Right cardiac atrium (tissue), 5 donors: Measurements from ENCODE around the gene UCMA. TPM values are rescaled to one million over a fixed set of nuclear protein-coding genes. Genes with fewer than 3 reads are reported as not detected.

Experiments used
- ATAC-seq, 2 donors: fragments of 200-7000 bp; cut with Tn5 transposase; one replicate each; pipeline versions ENCODE4 v1.8.0 to v1.9.1; 2020; ENCODE audit warnings: moderate library complexity in 2 of 2, mild to moderate bottlenecking in 1 of 2
- DNase-seq, 3 donors: peaks; one replicate each; pipeline ENCODE4 v3.0.0-alpha.2; 2020
- H3K27ac ChIP-seq: one replicate; pipeline ENCODE4 v1.5.1; 2013; ENCODE audit warnings: mild to moderate bottlenecking, low read length, control low read depth, moderate library complexity
- H3K27me3 ChIP-seq: one replicate; pipeline ENCODE4 v1.6.1; 2013; ENCODE audit not compliant: control insufficient read depth, insufficient read depth
- H3K4me1 ChIP-seq: one replicate; pipeline ENCODE4 v1.6.1; 2013; ENCODE audit warnings: low read length; ENCODE audit not compliant: control insufficient read depth, insufficient read depth
- H3K4me3 ChIP-seq: one replicate; pipeline ENCODE4 v1.5.1; 2013; ENCODE audit warnings: low read length, control low read depth
- H3K9me3 ChIP-seq: one replicate; pipeline ENCODE4 v1.6.1; 2013; ENCODE audit warnings: low read length; ENCODE audit not compliant: control insufficient read depth
- WGBS: extraction: QIAGEN DNeasy Blood & Tissue Kit; methylation state at CpG from one replicate; pipeline ENCODE4 v1.1.7; 2013; 5-methylcytosine and 5-hydroxymethylcytosine counted together
- intact Hi-C, 4 donors: fragments of 100-400 bp; cut with DNase I; formaldehyde crosslinking; loops; one replicate each; pipeline versions ENCODE4 v1.11.0 to v1.14.0; 2022 to 2023
- polyA plus RNA-seq: library from polyadenylated mRNA; stranded (reverse); fragments of 200-250 nt; gene quantifications from one replicate; pipeline ENCODE4 v1.2.3, GENCODE V29; 2013
- total RNA-seq, 4 donors: library from RNA; stranded (reverse); fragmentation: NEBNext Ultra II Directional; extraction: Animal tissue kit (Norgen Biotek cat#: 25700); gene quantifications; one replicate each; pipeline ENCODE4 v1.2.1, GENCODE V29; 2021
- donor health status: healthy with polysubstance abuse.
- donor health status: DM: no; HTN: yes; CAD: no.
- donor health status: DM: no; HTN: no; CAD: no.
- donor health status: DM: no; HTN: yes; CAD: no; lungs with severe emphysema.
- donor health status: DM: yes; HTN: yes; CAD: no.

The UCMA gene
- total and polyA plus RNA-seq, 5 donors, result not detected

DNA sequence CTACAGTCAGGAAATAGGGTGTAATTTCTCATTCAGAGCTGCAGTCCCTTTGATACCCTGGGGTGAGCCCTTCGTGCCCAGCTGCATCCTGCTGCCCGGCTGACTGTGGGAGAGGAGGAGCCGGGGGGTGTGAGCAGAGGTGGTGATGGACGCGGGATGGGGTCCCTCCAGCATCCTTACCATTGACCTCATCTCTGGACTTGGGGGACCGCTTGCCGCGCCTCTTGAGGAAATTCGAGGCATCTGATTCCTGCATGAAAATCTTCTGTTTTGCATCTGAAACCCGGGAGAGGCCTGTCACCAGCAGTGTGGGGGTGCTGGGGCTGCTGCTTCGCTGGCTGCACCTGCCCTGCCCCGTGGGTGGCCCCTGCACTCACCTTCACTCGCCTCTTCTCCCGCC, 816 bp downstream of the UCMA start:
- H3K4me1 ChIP-seq, result no peaks in the 10 kb centered on the region
- no peak overlapping the region for H3K27ac ChIP-seq
- no peaks in the 10 kb centered on the region for H3K9me3 ChIP-seq
- no peak overlapping the region for H3K4me3 ChIP-seq
- no peak for ATAC-seq
- DNase-seq, result peak in 1 of 3 donors; percentile 42
- 50% methylated on average over 14 of the region's 14 CpGs for WGBS
- intact Hi-C loops, result no loop called here
- H3K27me3 ChIP-seq, result no peaks in the 10 kb centered on the region

DNA sequence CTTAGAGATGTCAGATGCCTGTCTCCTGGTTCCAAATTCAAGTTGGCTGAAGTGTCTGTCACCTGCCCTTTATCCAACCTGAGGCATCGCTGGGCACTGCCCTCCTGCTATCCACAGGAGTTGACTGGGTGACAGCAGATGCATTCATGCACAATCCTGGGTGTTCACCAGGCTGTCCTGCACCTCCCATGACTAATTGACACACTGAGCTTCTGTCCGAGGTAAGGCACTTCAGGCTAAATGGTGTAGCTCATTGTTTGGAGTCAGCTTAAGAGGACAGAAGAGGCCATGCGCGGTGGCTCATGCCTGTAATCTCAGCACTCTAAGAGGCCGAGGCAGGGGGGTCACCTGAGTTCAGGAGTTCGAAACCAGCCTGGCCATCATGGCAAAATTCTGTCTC, 2.4 kb downstream of the UCMA start:
- intact Hi-C loops, result no loop called here
- ATAC-seq (no peak), DNase-seq (no peak)
- 83% methylated on average over 6 of the region's 6 CpGs for WGBS
- H3K27ac ChIP-seq, result no peak overlapping the region
- H3K4me3 ChIP-seq, result no peak overlapping the region
- no peaks in the 10 kb centered on the region for H3K9me3 ChIP-seq
- H3K27me3 ChIP-seq, result no peaks in the 10 kb centered on the region
- no peaks in the 10 kb centered on the region for H3K4me1 ChIP-seq

GRCh38 chr10:13231190-13231589, 3.0 kb downstream of the UCMA start:
- H3K4me3 ChIP-seq, result no peak overlapping the region
- WGBS, result 66% methylated on average over 9 of the region's 9 CpGs
- no peak overlapping the region for H3K27ac ChIP-seq
- H3K4me1 ChIP-seq, result no peaks in the 10 kb centered on the region
- H3K9me3 ChIP-seq, result no peaks in the 10 kb centered on the region
- DNase-seq, result no peak
- intact Hi-C loops, result no loop called here
- no peak for ATAC-seq
- H3K27me3 ChIP-seq, result no peaks in the 10 kb centered on the region

DNA sequence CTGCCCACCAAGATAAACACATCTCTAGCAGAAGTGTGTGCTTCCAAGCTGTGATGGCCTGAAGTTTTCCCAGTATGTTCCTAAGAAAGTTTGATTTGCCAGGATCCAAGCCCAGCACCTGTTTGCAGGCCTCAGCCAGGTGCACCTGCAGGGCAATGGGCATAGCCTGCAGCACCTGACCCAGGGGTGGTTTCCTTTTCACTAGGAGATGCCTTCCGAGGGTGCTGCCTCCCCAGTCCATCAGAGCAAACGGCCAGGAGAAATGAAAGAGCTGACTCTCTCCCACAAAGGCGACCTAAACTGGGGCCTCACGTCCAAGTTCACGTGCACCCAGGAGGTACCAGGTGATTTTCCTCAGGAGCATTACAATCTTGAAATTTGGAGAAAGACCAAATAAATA, 7.1 kb downstream of the UCMA start:
- intact Hi-C loops, result no loop called here
- H3K27ac ChIP-seq, result no peak overlapping the region
- no peaks in the 10 kb centered on the region for H3K9me3 ChIP-seq
- H3K4me3 ChIP-seq, result no peak overlapping the region
- WGBS, result 87% methylated on average over 5 of the region's 5 CpGs
- no peak for ATAC-seq
- H3K27me3 ChIP-seq, result no peaks in the 10 kb centered on the region
- no peak for DNase-seq
- H3K4me1 ChIP-seq, result no peaks in the 10 kb centered on the region

DNA sequence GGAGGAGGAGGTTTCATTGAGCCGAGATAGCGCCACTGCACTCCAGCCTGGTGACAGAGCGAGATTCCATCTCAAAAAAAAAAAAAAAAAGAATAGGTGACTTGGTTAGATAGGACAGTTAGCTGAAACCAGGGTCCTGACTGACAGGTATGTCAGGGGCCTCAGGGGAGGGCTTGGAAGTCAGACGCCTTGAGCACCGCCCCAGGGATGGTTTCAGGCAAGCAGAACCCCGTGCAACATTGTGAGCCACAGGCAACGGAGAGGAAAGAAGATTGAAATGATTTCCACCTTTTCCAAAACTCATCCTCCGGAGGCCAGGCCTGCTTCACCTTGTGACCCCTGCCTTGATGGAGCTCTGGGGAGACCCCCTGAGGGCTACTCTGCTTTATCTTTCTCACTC, 8.6 kb downstream of the UCMA start:
- no peaks in the 10 kb centered on the region for H3K4me1 ChIP-seq
- H3K27me3 ChIP-seq, result no peaks in the 10 kb centered on the region
- H3K9me3 ChIP-seq, result no peaks in the 10 kb centered on the region
- WGBS, result 90% methylated on average over 8 of the region's 8 CpGs
- no peak for ATAC-seq
- H3K27ac ChIP-seq, result no peak overlapping the region
- no peak for DNase-seq
- H3K4me3 ChIP-seq, result no peak overlapping the region
- intact Hi-C loops, result no loop called here

- WGBS, result 86% methylated on average over 11 of the region's 11 CpGs
- no peak overlapping the region for H3K27ac ChIP-seq
- intact Hi-C loops, result no loop called here
- DNase-seq (no peak), ATAC-seq (no peak)
- H3K4me1 ChIP-seq, result no peaks in the 10 kb centered on the region
- H3K27me3 ChIP-seq, result no peaks in the 10 kb centered on the region
- H3K4me3 ChIP-seq, result no peak overlapping the region
- no peaks in the 10 kb centered on the region for H3K9me3 ChIP-seq
Measured at GRCh38 chr10:13224210-13224995, 9.8 kb downstream of the UCMA start.

GRCh38 chr10:13223241-13223640, 10.9 kb downstream of the UCMA start:
- no peak for ATAC-seq
- no peaks in the 10 kb centered on the region for H3K9me3 ChIP-seq
- no peak overlapping the region for H3K27ac ChIP-seq
- WGBS, result 91% methylated on average over 9 of the region's 9 CpGs
- intact Hi-C loops, result no loop called here
- H3K4me1 ChIP-seq, result no peaks in the 10 kb centered on the region
- DNase-seq, result no peak
- H3K4me3 ChIP-seq, result no peak overlapping the region
- H3K27me3 ChIP-seq, result no peaks in the 10 kb centered on the region

DNA sequence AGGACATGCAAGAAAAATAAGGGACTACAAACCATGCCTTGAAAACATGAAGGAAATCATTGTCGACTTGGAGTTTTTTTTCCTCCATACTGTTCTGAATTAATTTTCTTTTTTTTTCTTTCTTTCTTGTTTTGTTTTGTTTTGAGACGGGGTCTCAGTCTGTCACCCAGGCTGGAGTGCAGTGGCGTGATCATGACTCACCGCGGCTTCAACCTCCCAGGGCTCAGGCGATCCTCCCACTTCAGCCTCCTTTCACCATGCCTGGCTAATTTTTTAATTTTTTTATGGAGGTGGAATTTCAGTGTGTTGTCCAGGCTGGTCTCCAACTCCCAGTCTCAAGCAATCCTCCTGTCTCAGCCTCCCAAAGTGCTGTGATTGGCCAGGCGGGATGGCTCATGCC, 11.6 kb downstream of the UCMA start:
- ATAC-seq (no peak), DNase-seq (no peak)
- intact Hi-C loops, result no loop called here
- Histone ChIP-seq H3K4me1 (no peaks in the 10 kb centered on the region), H3K4me3 (no peak overlapping the region), H3K27ac (no peak overlapping the region), H3K9me3 (no peaks in the 10 kb centered on the region), H3K27me3 (no peaks in the 10 kb centered on the region)
- WGBS, result 94% methylated on average over 7 of the region's 7 CpGs

DNA sequence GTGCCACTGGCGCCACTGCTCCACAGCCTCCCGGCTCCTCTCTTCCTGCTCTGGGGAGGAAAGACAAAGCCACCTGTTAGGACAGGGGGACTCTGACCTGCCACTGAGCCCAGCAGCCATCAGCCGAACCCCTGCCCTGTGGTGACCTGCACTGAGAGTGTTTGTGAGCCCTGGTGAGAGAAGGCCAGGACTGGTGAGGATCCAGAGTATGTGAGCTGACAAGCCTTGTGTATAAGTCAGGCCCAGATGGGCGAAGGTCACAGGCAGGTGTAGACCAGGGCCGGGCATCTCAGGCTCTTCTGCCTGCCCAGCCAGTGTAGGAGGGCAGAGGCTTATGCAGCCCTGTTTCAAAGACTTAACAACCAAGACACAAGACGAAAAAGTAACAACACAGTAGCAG, 12.0 kb downstream of the UCMA start:
- Histone ChIP-seq H3K9me3 (no peaks in the 10 kb centered on the region), H3K4me3 (no peak overlapping the region)

DNA sequence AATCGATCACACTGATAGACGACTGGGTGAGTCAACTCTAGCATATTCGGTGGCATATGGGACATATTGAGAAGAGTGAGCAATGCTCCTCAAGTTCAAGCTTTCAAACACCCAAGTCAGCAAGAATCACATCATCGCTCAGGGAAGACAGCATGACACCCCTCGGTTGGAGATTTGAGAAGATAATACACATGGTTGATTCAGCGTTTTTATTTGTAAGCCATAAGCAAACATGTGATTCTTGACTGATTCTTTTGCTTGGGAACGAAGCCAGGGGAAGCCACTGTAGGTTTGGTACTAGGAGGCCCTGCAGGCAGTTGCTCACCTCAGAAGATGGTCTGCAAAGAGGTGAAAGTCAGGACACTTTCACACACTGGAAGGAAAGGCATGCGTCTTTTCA, 12.6 kb downstream of the UCMA start:
- Histone ChIP-seq H3K4me3 (no peak overlapping the region), H3K4me1 (no peaks in the 10 kb centered on the region), H3K27ac (no peak overlapping the region), H3K9me3 (no peaks in the 10 kb centered on the region), H3K27me3 (no peaks in the 10 kb centered on the region)
- 90% methylated on average over 8 of the region's 8 CpGs for WGBS
- no peak for ATAC-seq
- intact Hi-C loops, result no loop called here
- no peak for DNase-seq

More for the DNA sequence above, 12.0 kb downstream of the UCMA start:
- WGBS, result 87% methylated on average over 6 of the region's 6 CpGs
- no peak overlapping the region for H3K27ac ChIP-seq
- DNase-seq (no peak), ATAC-seq (no peak)
- intact Hi-C loops, result no loop called here
- no peaks in the 10 kb centered on the region for H3K27me3 ChIP-seq
- H3K4me1 ChIP-seq, result no peaks in the 10 kb centered on the region

GRCh38 chr10:13219685-13220670, 14.2 kb downstream of the UCMA start:
- Histone ChIP-seq H3K9me3 (no peaks in the 10 kb centered on the region), H3K4me1 (no peaks in the 10 kb centered on the region), H3K4me3 (no peak overlapping the region), H3K27ac (no peak overlapping the region), H3K27me3 (no peaks in the 10 kb centered on the region)
- DNase-seq (no peak), ATAC-seq (no peak)
- intact Hi-C loops, result no loop called here
- WGBS, result 62% methylated on average over 12 of the region's 12 CpGs
